ENCODE results near the gene PRDM11. TPM values are rescaled to one million over a fixed set of nuclear protein-coding genes. Genes with fewer than 3 reads are reported as not detected.
A peak's percentile ranks its signal among the peaks of the same experiment; 100 is the strongest.

The PRDM11 gene
- total RNA-seq, 2 donors from 2014 or later, result 10.4 to 15.2 TPM

DNA sequence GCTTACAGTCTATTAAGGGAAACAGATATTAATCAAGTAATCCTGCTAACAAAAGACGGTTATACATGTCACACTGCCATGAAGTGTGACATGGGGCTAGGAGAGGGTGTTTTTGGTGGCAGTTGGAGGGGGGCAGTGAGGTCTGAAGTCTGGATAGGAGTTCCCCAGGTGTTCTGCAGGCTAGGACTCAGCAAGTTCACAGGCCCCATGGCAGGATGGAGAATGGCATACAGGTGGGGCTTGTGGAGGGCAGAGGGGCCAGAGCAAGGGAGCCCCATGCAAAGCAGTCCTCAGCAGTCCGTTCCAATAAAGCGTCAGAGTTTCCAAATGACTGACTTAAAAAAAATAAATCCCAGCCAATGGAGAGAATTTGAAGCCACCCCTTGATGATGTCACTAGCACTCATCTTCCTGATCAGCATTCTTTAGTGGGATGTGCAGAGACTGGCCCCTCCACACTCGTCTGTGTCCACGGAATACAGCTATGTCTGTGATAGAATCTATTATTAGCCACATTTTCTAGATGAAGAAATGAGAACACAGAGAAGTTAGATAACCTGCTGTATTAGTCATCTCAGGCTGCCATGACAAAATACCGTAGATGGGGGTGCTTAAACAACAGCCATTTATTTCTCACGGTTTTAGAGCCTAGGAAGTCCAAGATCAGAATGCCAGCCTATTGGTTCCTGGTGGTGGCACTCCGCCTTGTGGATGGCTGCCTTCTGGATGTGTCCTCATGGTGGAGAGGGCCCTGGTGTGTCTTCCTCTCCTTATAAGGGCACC, 32.6 kb downstream of the PRDM11 start:
- Histone ChIP-seq H3K9me3 (ENCODE audit: control insufficient read depth, low read length) (no peaks in the 10 kb centered on the region), H3K36me3 (ENCODE audit: control insufficient read depth, insufficient read depth, low read length) (peaks cover 4% of the 10 kb centered on the region), H3K9ac (ENCODE audit: extremely low read depth, low read length, poor library complexity, severe bottlenecking) (no peak overlapping the region), H3K4me1 (ENCODE audit: control insufficient read depth, insufficient read depth, low read length) (peaks cover 3% of the 10 kb centered on the region), H3K4me3 (ENCODE audit: low read length) (no peak overlapping the region), H3K27ac (ENCODE audit: low read depth, low read length) (no peak overlapping the region), H3K27me3 (ENCODE audit: control insufficient read depth, insufficient read depth, low read length, poor library complexity, severe bottlenecking) (peaks cover 8% of the 10 kb centered on the region)
- Mint-ChIP-seq H3K9me3 (no peaks in the 10 kb centered on the region), H3K4me1 (peaks cover 6% of the 10 kb centered on the region), H3K36me3 (ENCODE audit: low read depth) (no peaks in the 10 kb centered on the region), H3K4me3 (peak overlapping the region; percentile 63), H3K27me3 (ENCODE audit: insufficient read depth) (peaks cover 21% of the 10 kb centered on the region), H3K27ac (no peak overlapping the region)
- TF ChIP-seq, protein P1, sequence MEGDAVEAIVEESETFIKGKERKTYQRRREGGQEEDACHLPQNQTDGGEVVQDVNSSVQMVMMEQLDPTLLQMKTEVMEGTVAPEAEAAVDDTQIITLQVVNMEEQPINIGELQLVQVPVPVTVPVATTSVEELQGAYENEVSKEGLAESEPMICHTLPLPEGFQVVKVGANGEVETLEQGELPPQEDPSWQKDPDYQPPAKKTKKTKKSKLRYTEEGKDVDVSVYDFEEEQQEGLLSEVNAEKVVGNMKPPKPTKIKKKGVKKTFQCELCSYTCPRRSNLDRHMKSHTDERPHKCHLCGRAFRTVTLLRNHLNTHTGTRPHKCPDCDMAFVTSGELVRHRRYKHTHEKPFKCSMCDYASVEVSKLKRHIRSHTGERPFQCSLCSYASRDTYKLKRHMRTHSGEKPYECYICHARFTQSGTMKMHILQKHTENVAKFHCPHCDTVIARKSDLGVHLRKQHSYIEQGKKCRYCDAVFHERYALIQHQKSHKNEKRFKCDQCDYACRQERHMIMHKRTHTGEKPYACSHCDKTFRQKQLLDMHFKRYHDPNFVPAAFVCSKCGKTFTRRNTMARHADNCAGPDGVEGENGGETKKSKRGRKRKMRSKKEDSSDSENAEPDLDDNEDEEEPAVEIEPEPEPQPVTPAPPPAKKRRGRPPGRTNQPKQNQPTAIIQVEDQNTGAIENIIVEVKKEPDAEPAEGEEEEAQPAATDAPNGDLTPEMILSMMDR (conservative IDR thresholded peaks at IDR 0.05), result no peak
- 93 to 98% methylated on average over 6 to 8 of the region's 8 CpGs for whole genome bisulfite sequencing, 2 experiments (ENCODE audit: insufficient coverage in 1 of 2, insufficient read length in 1 of 2)
- DNase-seq, result no peak

DNA sequence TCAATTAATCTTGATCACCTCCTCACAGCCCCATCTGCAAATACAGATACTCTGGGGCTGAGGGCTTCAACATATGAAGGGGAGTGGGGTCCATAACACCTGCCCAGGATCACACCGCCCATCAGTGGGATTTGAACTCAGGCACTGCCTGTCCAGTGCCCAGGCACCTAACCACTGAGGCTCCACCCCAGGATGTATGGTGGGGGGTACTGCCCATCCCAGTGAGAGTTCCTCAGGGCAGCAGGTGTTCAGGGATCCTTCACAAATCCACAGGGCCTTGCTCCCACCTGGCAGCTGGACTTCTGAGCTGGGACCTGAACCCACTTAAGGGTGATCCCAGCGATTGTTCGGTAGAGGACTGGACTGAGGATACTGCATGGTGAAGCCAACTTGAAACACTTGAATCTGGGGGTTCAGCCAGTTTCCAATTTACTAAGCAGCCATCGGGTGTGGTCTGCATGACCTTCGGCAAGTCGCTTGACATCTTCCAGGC, 33.3 kb downstream of the PRDM11 start:
- Histone ChIP-seq H3K9ac (ENCODE audit: extremely low read depth, low read length, poor library complexity, severe bottlenecking) (no peak overlapping the region), H3K27ac (ENCODE audit: low read depth, low read length) (no peak overlapping the region), H3K4me1 (ENCODE audit: control insufficient read depth, insufficient read depth, low read length) (peaks cover 3% of the 10 kb centered on the region), H3K4me3 (ENCODE audit: low read length) (peak overlapping the region; percentile 63), H3K27me3 (ENCODE audit: control insufficient read depth, insufficient read depth, low read length, poor library complexity, severe bottlenecking) (peaks cover 8% of the 10 kb centered on the region), H3K9me3 (ENCODE audit: control insufficient read depth, low read length) (no peaks in the 10 kb centered on the region), H3K36me3 (ENCODE audit: control insufficient read depth, insufficient read depth, low read length) (peaks cover 4% of the 10 kb centered on the region)
- Mint-ChIP-seq H3K4me3 (peak overlapping the region; percentile 63), H3K4me1 (peaks cover 6% of the 10 kb centered on the region), H3K27ac (no peak overlapping the region), H3K27me3 (ENCODE audit: insufficient read depth) (peaks cover 21% of the 10 kb centered on the region), H3K36me3 (ENCODE audit: low read depth) (no peaks in the 10 kb centered on the region), H3K9me3 (no peaks in the 10 kb centered on the region)
- 59 to 67% methylated on average over 3 to 6 of the region's 6 CpGs for WGBS, 2 experiments (ENCODE audit: insufficient coverage in 1 of 2, insufficient read length in 1 of 2)
- no peak for DNase-seq
- TF ChIP-seq, protein P1 (conservative IDR thresholded peaks at IDR 0.05), result no peak

DNA sequence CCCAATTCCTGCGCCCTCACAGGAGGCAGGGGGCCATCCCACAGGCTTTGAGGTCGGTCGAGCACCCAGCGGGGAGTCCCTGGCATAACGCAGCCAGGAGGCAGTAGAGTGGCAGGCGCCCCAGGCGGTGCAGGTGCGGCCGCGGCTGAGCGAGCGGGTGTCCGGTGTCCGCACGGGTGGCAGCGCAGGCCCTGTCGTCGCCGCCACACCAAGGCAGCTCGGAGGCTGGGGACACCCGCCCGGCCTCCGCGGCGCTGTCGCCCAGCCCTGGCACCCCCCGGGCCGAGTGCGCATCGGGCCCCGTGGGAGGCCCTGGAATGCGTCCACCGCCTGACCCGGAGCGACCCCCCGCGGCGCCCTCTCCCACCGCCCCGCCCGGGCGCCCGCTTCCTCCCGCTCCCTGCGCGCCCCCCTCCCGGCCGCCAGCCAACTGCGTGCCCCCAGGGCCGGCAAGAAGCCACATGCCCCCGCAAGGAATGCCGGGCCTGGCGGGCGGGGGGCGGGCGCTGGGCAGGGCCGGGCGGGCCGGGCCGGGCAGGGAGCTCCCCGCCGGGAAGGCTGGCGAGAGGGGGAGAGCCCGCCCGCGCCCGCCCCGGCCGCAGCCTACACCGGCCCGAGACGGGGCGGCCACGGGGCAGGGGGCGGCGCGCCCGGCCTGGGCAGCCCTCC, 33.9 kb downstream of the PRDM11 start:
- Mint-ChIP-seq H3K27me3 (ENCODE audit: insufficient read depth) (peaks cover 21% of the 10 kb centered on the region), H3K4me1 (peaks cover 6% of the 10 kb centered on the region), H3K36me3 (ENCODE audit: low read depth) (no peaks in the 10 kb centered on the region), H3K4me3 (peak overlapping the region; percentile 63), H3K9me3 (no peaks in the 10 kb centered on the region), H3K27ac (no peak overlapping the region)
- peaks cover 8% of the 10 kb centered on the region for H3K4me1 ChIP-seq (ENCODE audit: control insufficient read depth, insufficient read depth, low read length)
- TF ChIP-seq, protein P1 (conservative IDR thresholded peaks at IDR 0.05), result peak; percentile 57
- DNase-seq, result peak; percentile 82
- H3K27me3 ChIP-seq (ENCODE audit: control insufficient read depth, insufficient read depth, low read length, poor library complexity, severe bottlenecking), result peaks cover 8% of the 10 kb centered on the region
- no peaks in the 10 kb centered on the region for H3K9me3 ChIP-seq (ENCODE audit: control insufficient read depth, low read length)
- H3K9ac ChIP-seq (ENCODE audit: extremely low read depth, low read length, poor library complexity, severe bottlenecking), result no peak overlapping the region
- H3K36me3 ChIP-seq (ENCODE audit: control insufficient read depth, insufficient read depth, low read length), result peaks cover 4% of the 10 kb centered on the region
- H3K27ac ChIP-seq (ENCODE audit: low read depth, low read length), result no peak overlapping the region
- 3 to 9% methylated on average over 21 to 73 of the region's 78 CpGs for WGBS, 2 experiments (ENCODE audit: insufficient coverage in 1 of 2, insufficient read length in 1 of 2)
- H3K4me3 ChIP-seq (ENCODE audit: low read length), result peak overlapping the region; percentile 63

Data from endodermal cell (in vitro differentiated cells).